ENCODE results near the gene CACFD1. TPM values are rescaled to one million over a fixed set of nuclear protein-coding genes. Genes with fewer than 3 reads are reported as not detected.

CACFD1 gene
- total and polyA plus RNA-seq, 2 of the 13 experiments (the other 11 are each of a cell fraction or from before 2014, with no cell fraction given), result 13.8 to 14.6 TPM

GRCh38 chr9:133448487-133448972 lies 11.2 kb upstream of the CACFD1 start (continued):
- TF ChIP-seq ZNF687 (CRISPR knock-in tag; IDR thresholded peaks at IDR 0.05) (peak; percentile 84), ZNF501 (CRISPR knock-in tag; IDR thresholded peaks at IDR 0.05) (0 out of 2 replicates have a peak, but pooled peaks have one; percentile 15), ZNF788 (CRISPR knock-in tag; IDR thresholded peaks at IDR 0.05; ENCODE audit: borderline replicate concordance) (0 out of 2 replicates have a peak, but pooled peaks have one; percentile 28), ZNF12 (CRISPR knock-in tag; IDR thresholded peaks at IDR 0.05) (no peak), MLXIP (CRISPR knock-in tag; IDR thresholded peaks at IDR 0.05; ENCODE audit: borderline replicate concordance) (no peak), ZKSCAN5 (CRISPR knock-in tag; IDR thresholded peaks at IDR 0.05) (no peak), ZFY (CRISPR knock-in tag; IDR thresholded peaks at IDR 0.05) (peak; percentile 74; the same call in 1 of the 2 replicates), ZNF292 (CRISPR knock-in tag; IDR thresholded peaks at IDR 0.05; ENCODE audit: borderline replicate concordance, low read depth) (peak; percentile 81), ZNF280B (CRISPR knock-in tag; IDR thresholded peaks at IDR 0.05; ENCODE audit: borderline replicate concordance) (peak; percentile 31; the same call in 1 of the 2 replicates), TBX2 (CRISPR knock-in tag; IDR thresholded peaks at IDR 0.05; ENCODE audit: borderline replicate concordance) (peak; percentile 38; the same call in 1 of the 2 replicates), ZNF772 (CRISPR knock-in tag; IDR thresholded peaks at IDR 0.05) (peak; percentile 30; the same call in 1 of the 2 replicates), ZNF777 (CRISPR knock-in tag; IDR thresholded peaks at IDR 0.05) (0 out of 2 replicates have a peak, but pooled peaks have one; percentile 35), NR2F6 (IDR thresholded peaks at IDR 0.05) (no peak), NR2F6 (CRISPR knock-in tag; IDR thresholded peaks at IDR 0.05) (peak; percentile 42; the same call in 1 of the 2 replicates), ZFP91 (CRISPR knock-in tag; IDR thresholded peaks at IDR 0.05; ENCODE audit: borderline replicate concordance) (peak; percentile 45; the same call in 1 of the 2 replicates)
- TF ChIP-seq, protein P1, sequence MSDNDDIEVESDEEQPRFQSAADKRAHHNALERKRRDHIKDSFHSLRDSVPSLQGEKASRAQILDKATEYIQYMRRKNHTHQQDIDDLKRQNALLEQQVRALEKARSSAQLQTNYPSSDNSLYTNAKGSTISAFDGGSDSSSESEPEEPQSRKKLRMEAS (IDR thresholded peaks at IDR 0.05), result peak; percentile 45; the same call in 1 of the 2 replicates
- TF ChIP-seq, protein P2, sequence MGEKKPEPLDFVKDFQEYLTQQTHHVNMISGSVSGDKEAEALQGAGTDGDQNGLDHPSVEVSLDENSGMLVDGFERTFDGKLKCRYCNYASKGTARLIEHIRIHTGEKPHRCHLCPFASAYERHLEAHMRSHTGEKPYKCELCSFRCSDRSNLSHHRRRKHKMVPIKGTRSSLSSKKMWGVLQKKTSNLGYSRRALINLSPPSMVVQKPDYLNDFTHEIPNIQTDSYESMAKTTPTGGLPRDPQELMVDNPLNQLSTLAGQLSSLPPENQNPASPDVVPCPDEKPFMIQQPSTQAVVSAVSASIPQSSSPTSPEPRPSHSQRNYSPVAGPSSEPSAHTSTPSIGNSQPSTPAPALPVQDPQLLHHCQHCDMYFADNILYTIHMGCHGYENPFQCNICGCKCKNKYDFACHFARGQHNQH (CRISPR knock-in tag; IDR thresholded peaks at IDR 0.05), result no peak

All from HepG2 (cell line).